Mesodermal cell (in vitro differentiated cells): ENCODE data around the gene TRIAP1.

Experiments
- H3K27ac ChIP-seq: 2 replicates; pipeline ENCODE4 v1.7.0; 2013; ENCODE audit warnings: mild to moderate bottlenecking, low read depth, low read length, moderate library complexity; ENCODE audit not compliant: severe bottlenecking
- H3K36me3 ChIP-seq: 2 replicates; pipeline ENCODE4 v1.7.1; 2013; ENCODE audit warnings: mild to moderate bottlenecking, low read length, moderate library complexity; ENCODE audit not compliant: control insufficient read depth, insufficient read depth
- H3K4me1 ChIP-seq: one replicate; pipeline ENCODE4 v1.7.1; 2013; ENCODE audit warnings: mild to moderate bottlenecking, low read length; ENCODE audit not compliant: insufficient read depth, control insufficient read depth, poor library complexity, severe bottlenecking
- H3K4me3 ChIP-seq: 2 replicates; pipeline ENCODE4 v1.7.0; 2013; ENCODE audit warnings: low read length, control low read depth, mild to moderate bottlenecking; ENCODE audit not compliant: insufficient read depth, poor library complexity, severe bottlenecking; ENCODE audit errors: extremely low read depth
- H3K9me3 ChIP-seq: 2 replicates; pipeline ENCODE4 v1.7.1; 2013; ENCODE audit warnings: mild to moderate bottlenecking, low read length, moderate library complexity; ENCODE audit not compliant: control insufficient read depth
- WGBS, 2 experiments: methylation state at CpG; one replicate each; pipeline ENCODE4 v1.1.5; 2013; ENCODE audit warnings: missing lambda C conversion rate in 2 of 2; ENCODE audit not compliant: insufficient coverage in 2 of 2; 5-methylcytosine and 5-hydroxymethylcytosine counted together

The TRIAP1 gene

GRCh38 chr12:120428597-120429229 is 17.5 kb downstream of the TRIAP1 start:
- Histone ChIP-seq H3K9me3 (no peaks in the 10 kb centered on the region), H3K4me1 (no peaks in the 10 kb centered on the region), H3K27ac (no peak overlapping the region), H3K4me3 (no peak overlapping the region), H3K36me3 (no peaks in the 10 kb centered on the region)
- WGBS, 2 experiments, result 79 to 85% methylated on average over 7 of the region's 8 CpGs

GRCh38 chr12:120425797-120426196 is 20.4 kb downstream of the TRIAP1 start:
- no peaks in the 10 kb centered on the region for H3K9me3 ChIP-seq
- H3K4me3 ChIP-seq, result no peak overlapping the region
- no peak overlapping the region for H3K27ac ChIP-seq
- no peaks in the 10 kb centered on the region for H3K4me1 ChIP-seq
- no peaks in the 10 kb centered on the region for H3K36me3 ChIP-seq
- WGBS, 2 experiments, result 75% methylated on average over 2 of the region's 3 CpGs; no CpG with 5 or more reads in 1 of the 2 experiments

GRCh38 chr12:120422892-120423456 is 23.2 kb downstream of the TRIAP1 start:
- 98% methylated on average over 5 to 6 of the region's 7 CpGs for WGBS, 2 experiments
- no peak overlapping the region for H3K4me3 ChIP-seq
- no peaks in the 10 kb centered on the region for H3K36me3 ChIP-seq
- no peaks in the 10 kb centered on the region for H3K9me3 ChIP-seq
- no peak overlapping the region for H3K27ac ChIP-seq
- no peaks in the 10 kb centered on the region for H3K4me1 ChIP-seq

GRCh38 chr12:120421701-120422100 is 24.5 kb downstream of the TRIAP1 start:
- Histone ChIP-seq H3K4me1 (no peaks in the 10 kb centered on the region), H3K27ac (no peak overlapping the region), H3K36me3 (no peaks in the 10 kb centered on the region), H3K4me3 (no peak overlapping the region), H3K9me3 (no peaks in the 10 kb centered on the region)
- 83 to 92% methylated on average over 4 of the region's 4 CpGs for WGBS, 2 experiments

- no peaks in the 10 kb centered on the region for H3K9me3 ChIP-seq
- 93 to 100% methylated on average over 3 to 4 of the region's 4 CpGs for WGBS, 2 experiments
- no peaks in the 10 kb centered on the region for H3K36me3 ChIP-seq
- no peaks in the 10 kb centered on the region for H3K4me1 ChIP-seq
- H3K4me3 ChIP-seq, result no peak overlapping the region
- H3K27ac ChIP-seq, result no peak overlapping the region
Observed at GRCh38 chr12:120417917-120418580, 28.1 kb downstream of the TRIAP1 start.

- Histone ChIP-seq H3K36me3 (no peaks in the 10 kb centered on the region), H3K27ac (no peak overlapping the region), H3K4me3 (no peak overlapping the region), H3K4me1 (no peaks in the 10 kb centered on the region), H3K9me3 (no peaks in the 10 kb centered on the region)
- WGBS, 2 experiments, result 92 to 95% methylated on average over 2 to 6 of the region's 7 CpGs
Observed at GRCh38 chr12:120416490-120417216, 29.5 kb downstream of the TRIAP1 start.

- Histone ChIP-seq H3K4me3 (no peak overlapping the region), H3K4me1 (no peaks in the 10 kb centered on the region), H3K9me3 (no peaks in the 10 kb centered on the region), H3K36me3 (no peaks in the 10 kb centered on the region), H3K27ac (peak overlapping the region; percentile 66)
- WGBS, 2 experiments, result 31 to 36% methylated on average over 7 to 8 of the region's 13 CpGs
Observed at GRCh38 chr12:120413901-120414695, 32.1 kb downstream of the TRIAP1 start.

GRCh38 chr12:120412421-120412820 is 33.8 kb downstream of the TRIAP1 start:
- Histone ChIP-seq H3K36me3 (no peaks in the 10 kb centered on the region), H3K27ac (no peak overlapping the region), H3K4me3 (no peak overlapping the region), H3K9me3 (no peaks in the 10 kb centered on the region), H3K4me1 (no peaks in the 10 kb centered on the region)
- 79 to 84% methylated on average over 2 to 3 of the region's 7 CpGs for WGBS, 2 experiments

GRCh38 chr12:120408771-120409170 is 37.4 kb downstream of the TRIAP1 start:
- WGBS, 2 experiments, result 87 to 94% methylated on average over 7 to 8 of the region's 11 CpGs
- no peaks in the 10 kb centered on the region for H3K36me3 ChIP-seq

GRCh38 chr12:120406553-120406952 is 39.6 kb downstream of the TRIAP1 start:
- WGBS, 2 experiments, result 90 to 100% methylated on average over 1 to 2 of the region's 3 CpGs
- no peak overlapping the region for H3K27ac ChIP-seq
- no peaks in the 10 kb centered on the region for H3K9me3 ChIP-seq
- H3K36me3 ChIP-seq, result no peaks in the 10 kb centered on the region
- no peak overlapping the region for H3K4me3 ChIP-seq
- H3K4me1 ChIP-seq, result no peaks in the 10 kb centered on the region

More at GRCh38 chr12:120408771-120409170, 37.4 kb downstream of the TRIAP1 start:
- no peaks in the 10 kb centered on the region for H3K4me1 ChIP-seq
- H3K27ac ChIP-seq, result no peak overlapping the region
- H3K9me3 ChIP-seq, result no peaks in the 10 kb centered on the region
- no peak overlapping the region for H3K4me3 ChIP-seq
